HG02943 (cell line): ENCODE measurements around the gene EMP2.

Experiments
- ATAC-seq: cut with Tn5 transposase; IDR thresholded peaks from one replicate; pipeline ENCODE4 v1.9.1; 2021; ENCODE audit warnings: mild to moderate bottlenecking, low read depth, moderate library complexity; ENCODE audit not compliant: unreplicated experiment

Gene EMP2

GRCh38 chr16:10610499-10611184 is 30.2 kb upstream of the EMP2 start:
- no peak for ATAC-seq

- no peak for ATAC-seq
Observed at GRCh38 chr16:10609402-10609774, 29.0 kb upstream of the EMP2 start.

GRCh38 chr16:10608687-10609401 is 28.4 kb upstream of the EMP2 start:
- no peak for ATAC-seq

GRCh38 chr16:10607157-10607556 is 26.8 kb upstream of the EMP2 start:
- no peak for ATAC-seq

- ATAC-seq, result no peak
Observed at GRCh38 chr16:10606607-10607006, 26.2 kb upstream of the EMP2 start.

GRCh38 chr16:10605636-10606035 is 25.2 kb upstream of the EMP2 start:
- ATAC-seq, result no peak

- ATAC-seq, result no peak
Observed at GRCh38 chr16:10601444-10602408, 21.3 kb upstream of the EMP2 start.

- ATAC-seq, result no peak
Observed at GRCh38 chr16:10600782-10601443, 20.5 kb upstream of the EMP2 start.

GRCh38 chr16:10599626-10600025 is 19.2 kb upstream of the EMP2 start:
- no peak for ATAC-seq

- ATAC-seq, result no peak
Observed at GRCh38 chr16:10598157-10598556, 17.8 kb upstream of the EMP2 start.

GRCh38 chr16:10597187-10597601 is 16.8 kb upstream of the EMP2 start:
- no peak for ATAC-seq

GRCh38 chr16:10594312-10594950 is 14.0 kb upstream of the EMP2 start:
- ATAC-seq, result no peak

GRCh38 chr16:10592611-10593010 is 12.2 kb upstream of the EMP2 start:
- no peak for ATAC-seq

GRCh38 chr16:10590342-10590741 is 9.9 kb upstream of the EMP2 start:
- no peak for ATAC-seq

GRCh38 chr16:10589109-10589508 is 8.7 kb upstream of the EMP2 start:
- no peak for ATAC-seq

GRCh38 chr16:10587622-10588021 is 7.2 kb upstream of the EMP2 start:
- ATAC-seq, result no peak

- ATAC-seq, result no peak
Observed at GRCh38 chr16:10584981-10585438, 4.6 kb upstream of the EMP2 start.

- no peak for ATAC-seq
Observed at GRCh38 chr16:10583269-10583668, 2.9 kb upstream of the EMP2 start.

- ATAC-seq, result no peak
Observed at GRCh38 chr16:10581507-10581906, 1.1 kb upstream of the EMP2 start.

- ATAC-seq, result no peak
Observed at GRCh38 chr16:10580883-10581247, 467 bp upstream of the EMP2 start.
